ENCODE data around the gene MAN2B2.

DNA sequence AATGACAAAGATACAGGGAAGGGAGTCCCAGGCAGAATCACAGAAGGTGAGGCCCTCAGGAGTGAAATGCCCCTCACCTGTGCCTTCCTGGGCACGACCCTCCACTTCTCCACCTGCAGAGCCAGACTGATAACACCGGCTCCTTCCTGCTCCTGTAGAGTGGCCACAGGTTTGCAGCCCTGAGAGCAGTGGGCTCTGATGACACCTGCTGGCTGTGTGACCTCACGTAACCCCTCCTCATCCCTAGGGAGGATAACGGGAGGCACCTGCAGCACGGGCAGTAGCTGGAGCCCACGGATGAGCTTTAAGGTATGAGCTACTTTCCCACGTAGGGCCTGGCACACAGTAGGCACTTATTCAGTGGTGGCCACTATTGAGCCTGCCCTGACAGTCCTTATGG is 25.5 kb upstream of the MAN2B2 start:
- TF ChIP-seq POLR2AphosphoS5 (IDR thresholded peaks at IDR 0.05; ENCODE audit: low read depth, low read length) (no peak), CTCF (IDR thresholded peaks at IDR 0.05) (no peak), SIN3A (IDR thresholded peaks at IDR 0.05; ENCODE audit: borderline replicate concordance, insufficient read depth, low read depth, low read length) (no peak)

Measured in Panc1 (cell line).